ENCODE measurements around the gene STUB1. TPM values are rescaled to one million over a fixed set of nuclear protein-coding genes. Genes with fewer than 3 reads are reported as not detected.

The STUB1 gene
- total RNA-seq, 1 experiment from 2014 or later, result 102 TPM

DNA sequence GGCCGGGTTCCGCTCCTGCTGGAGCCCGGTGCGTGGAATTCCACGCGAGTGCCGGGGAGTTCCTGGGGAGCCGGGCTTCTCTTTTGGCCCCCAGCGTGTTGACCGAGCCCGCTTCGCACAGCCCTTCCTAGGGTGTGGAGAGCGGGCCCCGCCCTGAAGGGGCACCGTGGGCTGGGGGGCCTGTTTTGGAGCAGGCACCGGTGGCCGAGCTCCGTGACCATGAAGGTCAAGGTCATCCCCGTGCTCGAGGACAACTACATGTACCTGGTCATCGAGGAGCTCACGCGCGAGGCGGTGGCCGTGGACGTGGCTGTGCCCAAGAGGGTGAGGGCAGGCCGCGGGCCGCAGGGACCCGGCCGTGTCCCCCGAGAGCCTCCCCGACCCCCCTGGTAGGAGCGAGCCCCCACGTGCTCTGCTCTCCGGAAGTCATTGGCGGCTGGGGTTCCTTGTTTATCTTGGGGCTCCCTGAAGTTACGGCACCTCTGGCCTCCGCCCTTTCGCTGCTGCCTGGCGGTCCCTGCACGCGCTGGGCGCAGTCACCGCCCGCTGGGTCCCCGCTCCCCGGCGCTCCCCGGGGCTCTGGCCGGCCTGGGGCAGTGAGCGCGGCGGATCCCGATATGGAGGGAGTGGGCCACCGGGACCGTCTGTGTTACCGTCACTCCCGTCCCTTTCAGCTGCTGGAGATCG, 47.2 kb downstream of the STUB1 start:
- DNase-seq, result no peak
- CTCF ChIA-PET, result interaction anchor here (0.7 to 1.1 kb wide), 3 partner anchors 11 to 15 kb away, joined by 3 to 7 read pairs (median 3); partner anchors contain the start of gene CIAO3
- no TSS peak for BruUV-seq (replicated peaks)
- H3K4me1 Mint-ChIP-seq (ENCODE audit: low read depth, unreplicated experiment), result no peaks in the 10 kb centered on the region
- no peaks in the 10 kb centered on the region for H3K9me3 Mint-ChIP-seq (ENCODE audit: low read depth, unreplicated experiment)
- intact Hi-C loops (cut with micrococcal nuclease; ENCODE audit: unreplicated experiment), result no loop called here
- no peak overlapping the region for H3K27ac Mint-ChIP-seq (ENCODE audit: unreplicated experiment)
- peak overlapping the region; percentile 74 for H3K4me3 Mint-ChIP-seq (ENCODE audit: low read depth, unreplicated experiment)
- no peaks in the 10 kb centered on the region for H3K27me3 Mint-ChIP-seq (ENCODE audit: unreplicated experiment)
- H3K36me3 Mint-ChIP-seq (ENCODE audit: insufficient read depth, unreplicated experiment), result peaks cover 57% of the 10 kb centered on the region
- TF ChIP-seq, protein P1, sequence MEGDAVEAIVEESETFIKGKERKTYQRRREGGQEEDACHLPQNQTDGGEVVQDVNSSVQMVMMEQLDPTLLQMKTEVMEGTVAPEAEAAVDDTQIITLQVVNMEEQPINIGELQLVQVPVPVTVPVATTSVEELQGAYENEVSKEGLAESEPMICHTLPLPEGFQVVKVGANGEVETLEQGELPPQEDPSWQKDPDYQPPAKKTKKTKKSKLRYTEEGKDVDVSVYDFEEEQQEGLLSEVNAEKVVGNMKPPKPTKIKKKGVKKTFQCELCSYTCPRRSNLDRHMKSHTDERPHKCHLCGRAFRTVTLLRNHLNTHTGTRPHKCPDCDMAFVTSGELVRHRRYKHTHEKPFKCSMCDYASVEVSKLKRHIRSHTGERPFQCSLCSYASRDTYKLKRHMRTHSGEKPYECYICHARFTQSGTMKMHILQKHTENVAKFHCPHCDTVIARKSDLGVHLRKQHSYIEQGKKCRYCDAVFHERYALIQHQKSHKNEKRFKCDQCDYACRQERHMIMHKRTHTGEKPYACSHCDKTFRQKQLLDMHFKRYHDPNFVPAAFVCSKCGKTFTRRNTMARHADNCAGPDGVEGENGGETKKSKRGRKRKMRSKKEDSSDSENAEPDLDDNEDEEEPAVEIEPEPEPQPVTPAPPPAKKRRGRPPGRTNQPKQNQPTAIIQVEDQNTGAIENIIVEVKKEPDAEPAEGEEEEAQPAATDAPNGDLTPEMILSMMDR (IDR thresholded peaks at IDR 0.05; ENCODE audit: unreplicated experiment), result no peak

DNA sequence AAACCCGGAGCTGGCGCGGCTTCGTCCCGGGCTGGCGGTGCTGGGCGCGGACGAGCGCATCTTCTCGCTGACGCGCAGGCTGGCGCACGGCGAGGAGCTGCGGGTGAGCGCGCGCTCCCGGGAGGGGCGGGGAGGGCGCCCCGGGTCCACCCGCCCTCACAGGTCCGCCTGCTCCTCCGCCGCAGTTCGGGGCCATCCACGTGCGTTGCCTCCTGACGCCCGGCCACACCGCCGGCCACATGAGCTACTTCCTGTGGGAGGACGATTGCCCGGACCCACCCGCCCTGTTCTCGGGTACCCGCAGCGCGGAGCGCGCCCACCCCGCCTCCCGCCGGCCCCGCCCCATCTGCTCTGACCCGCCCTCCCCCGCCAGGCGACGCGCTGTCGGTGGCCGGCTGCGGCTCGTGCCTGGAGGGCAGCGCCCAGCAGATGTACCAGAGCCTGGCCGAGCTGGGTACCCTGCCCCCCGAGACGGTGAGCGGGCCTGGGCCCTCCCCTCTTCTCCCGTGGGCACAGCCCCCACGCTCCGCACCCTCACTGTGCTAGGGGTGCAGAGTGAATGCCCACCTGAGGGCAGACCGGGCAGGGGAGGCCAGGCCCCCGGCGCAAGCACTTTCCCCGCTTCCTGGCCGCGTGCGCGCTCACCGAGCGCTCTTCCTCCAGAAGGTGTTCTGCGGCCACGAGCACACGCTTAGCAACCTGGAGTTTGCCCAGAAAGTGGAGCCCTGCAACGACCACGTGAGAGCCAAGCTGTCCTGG, 48.1 kb downstream of the STUB1 start:
- BruUV-seq (replicated peaks), result no TSS peak
- Mint-ChIP-seq H3K36me3 (ENCODE audit: insufficient read depth, unreplicated experiment) (peaks cover 60% of the 10 kb centered on the region), H3K4me1 (ENCODE audit: low read depth, unreplicated experiment) (no peaks in the 10 kb centered on the region), H3K27ac (ENCODE audit: unreplicated experiment) (no peak overlapping the region), H3K9me3 (ENCODE audit: low read depth, unreplicated experiment) (no peaks in the 10 kb centered on the region), H3K4me3 (ENCODE audit: low read depth, unreplicated experiment) (peak overlapping the region; percentile 74), H3K27me3 (ENCODE audit: unreplicated experiment) (no peaks in the 10 kb centered on the region)
- intact Hi-C loops (cut with micrococcal nuclease; ENCODE audit: unreplicated experiment), result no loop called here
- TF ChIP-seq, protein P1 (IDR thresholded peaks at IDR 0.05; ENCODE audit: unreplicated experiment), result no peak
- CTCF ChIA-PET, result interaction anchor here (0.6 to 1.1 kb wide), 5 partner anchors 12 to 591 kb away, joined by 3 to 7 read pairs (median 3); partner anchors contain the start of gene CIAO3
- DNase-seq, result peak; percentile 72

DNA sequence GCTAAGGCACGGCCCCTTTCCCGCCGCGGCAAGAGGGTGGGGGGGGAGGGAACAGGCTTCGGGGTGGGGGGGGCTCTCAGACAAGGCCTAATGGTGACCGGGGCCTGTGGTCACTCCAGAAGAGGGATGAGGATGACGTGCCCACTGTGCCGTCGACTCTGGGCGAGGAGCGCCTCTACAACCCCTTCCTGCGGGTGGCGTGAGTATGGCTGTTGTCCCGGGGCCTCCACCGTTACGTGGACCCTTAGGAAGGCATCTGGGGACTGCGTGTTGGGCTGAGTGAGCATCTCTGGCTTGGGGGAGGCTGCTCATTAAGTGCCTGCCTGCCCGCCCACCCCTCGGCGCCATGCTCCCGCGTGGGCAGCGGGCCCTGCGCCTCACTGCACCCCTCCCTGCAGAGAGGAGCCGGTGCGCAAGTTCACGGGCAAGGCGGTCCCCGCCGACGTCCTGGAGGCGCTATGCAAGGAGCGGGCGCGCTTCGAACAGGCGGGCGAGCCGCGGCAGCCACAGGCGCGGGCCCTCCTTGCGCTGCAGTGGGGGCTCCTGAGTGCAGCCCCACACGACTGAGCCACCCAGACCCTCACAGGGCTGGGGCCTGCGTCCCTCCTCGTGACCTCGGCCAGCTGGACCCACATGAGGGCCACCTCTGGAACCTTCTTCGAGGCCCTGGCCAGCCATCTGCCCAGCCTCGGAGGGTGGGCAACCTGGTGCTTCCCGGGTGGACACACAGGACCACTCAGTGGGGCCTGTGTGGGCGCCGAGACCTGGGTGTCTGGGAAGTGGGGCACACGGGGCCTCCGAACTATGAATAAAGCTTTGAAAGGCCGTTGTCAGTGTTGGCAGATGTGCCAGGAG, 48.9 kb downstream of the STUB1 start:
- H3K27me3 Mint-ChIP-seq (ENCODE audit: unreplicated experiment), result no peaks in the 10 kb centered on the region
- H3K4me3 Mint-ChIP-seq (ENCODE audit: low read depth, unreplicated experiment), result peak overlapping the region; percentile 74
- peaks cover 59% of the 10 kb centered on the region for H3K36me3 Mint-ChIP-seq (ENCODE audit: insufficient read depth, unreplicated experiment)
- no TSS peak for BruUV-seq (replicated peaks)
- intact Hi-C loops (cut with micrococcal nuclease; ENCODE audit: unreplicated experiment), result no loop called here
- DNase-seq, result no peak
- CTCF ChIA-PET, result no interaction called here
- H3K27ac Mint-ChIP-seq (ENCODE audit: unreplicated experiment), result no peak overlapping the region
- TF ChIP-seq, protein P1 (IDR thresholded peaks at IDR 0.05; ENCODE audit: unreplicated experiment), result no peak
- no peaks in the 10 kb centered on the region for H3K9me3 Mint-ChIP-seq (ENCODE audit: low read depth, unreplicated experiment)
- no peaks in the 10 kb centered on the region for H3K4me1 Mint-ChIP-seq (ENCODE audit: low read depth, unreplicated experiment)
